ENCODE results near the gene TMC8.

Gene TMC8

GRCh38 chr17:78116411-78116810 lies 14.2 kb upstream of the TMC8 start:
- Mint-ChIP-seq H3K4me3 (no peak overlapping the region), H3K27me3 (no peaks in the 10 kb centered on the region), H3K9me3 (no peaks in the 10 kb centered on the region), H3K27ac (no peak overlapping the region), H3K4me1 (peaks cover 72% of the 10 kb centered on the region)
- DNase-seq: peak in 1 of 2 donors; percentile 7
- no peak for ATAC-seq

GRCh38 chr17:78117027-78117981 lies 13.3 kb upstream of the TMC8 start:
- Mint-ChIP-seq H3K9me3 (no peaks in the 10 kb centered on the region), H3K4me1 (peaks cover 79% of the 10 kb centered on the region), H3K27me3 (no peaks in the 10 kb centered on the region), H3K4me3 (peak overlapping the region in 1 of 2 donors; percentile 59), H3K27ac (peak overlapping the region in 1 of 2 donors; percentile 89)
- ATAC-seq (no peak), DNase-seq (peak in 1 of 2 donors; percentile 38)

GRCh38 chr17:78118801-78119241 lies 11.8 kb upstream of the TMC8 start:
- no peak for ATAC-seq
- Mint-ChIP-seq H3K27ac (no peak overlapping the region), H3K4me1 (peaks cover 79% of the 10 kb centered on the region), H3K9me3 (no peaks in the 10 kb centered on the region), H3K27me3 (no peaks in the 10 kb centered on the region), H3K4me3 (no peak overlapping the region)
- DNase-seq: no peak

- ATAC-seq (no peak), DNase-seq (no peak)
- H3K27ac Mint-ChIP-seq: peak overlapping the region; percentile 2 to 59
- H3K4me1 Mint-ChIP-seq: peaks cover 83% of the 10 kb centered on the region
- no peaks in the 10 kb centered on the region for H3K9me3 Mint-ChIP-seq
- peak overlapping the region; percentile 89 to 94 for H3K4me3 Mint-ChIP-seq
- no peaks in the 10 kb centered on the region for H3K27me3 Mint-ChIP-seq
Observed at GRCh38 chr17:78120537-78120936, 10.0 kb upstream of the TMC8 start.

DNA sequence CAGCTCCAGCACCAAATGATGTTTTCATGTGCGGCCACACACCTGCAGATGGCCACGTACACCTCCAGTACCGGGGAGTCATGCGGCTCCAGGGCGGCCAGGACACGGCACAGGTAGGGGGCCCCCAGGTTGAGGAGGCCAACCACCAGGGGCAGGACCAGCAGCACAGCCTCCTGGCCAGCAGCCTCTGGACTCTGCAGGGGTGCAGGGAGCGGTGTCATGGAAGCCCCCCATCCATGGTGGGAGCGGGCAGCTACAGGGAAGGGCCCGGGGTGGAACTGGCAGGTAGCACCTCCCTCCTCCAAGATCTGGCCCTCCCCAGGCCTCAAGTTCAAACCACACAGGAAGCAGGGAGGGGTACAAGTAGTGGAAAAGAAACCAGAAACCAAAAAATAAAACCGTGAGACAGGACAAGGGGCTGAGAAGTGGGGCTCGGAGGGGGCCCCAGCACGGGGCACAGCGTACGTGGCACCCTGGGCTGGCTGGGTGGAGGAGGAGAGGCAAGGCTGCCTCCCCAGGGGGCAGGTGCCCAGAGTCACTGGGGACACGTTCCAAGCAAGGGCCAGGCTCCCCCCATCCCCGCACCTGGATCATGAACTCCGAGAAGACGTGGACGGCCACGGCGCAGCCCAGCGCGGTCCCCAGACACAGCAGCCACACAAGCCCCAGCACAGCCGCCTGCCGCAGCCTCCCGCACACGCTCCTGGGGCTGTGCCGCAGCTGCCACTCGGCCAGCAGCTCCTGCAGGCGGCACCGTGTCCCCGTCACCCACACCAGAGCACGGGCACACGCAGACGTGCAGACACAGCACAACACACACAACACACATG lies 9.4 kb upstream of the TMC8 start:
- H3K27me3 Mint-ChIP-seq: no peaks in the 10 kb centered on the region
- peak; percentile 54 to 74 for DNase-seq
- H3K4me3 Mint-ChIP-seq: peak overlapping the region; percentile 89 to 94

GRCh38 chr17:78121801-78122215 lies 8.8 kb upstream of the TMC8 start:
- no peak for ATAC-seq
- no peak for DNase-seq
- Mint-ChIP-seq H3K9me3 (no peaks in the 10 kb centered on the region), H3K4me3 (peak overlapping the region; percentile 89 to 94), H3K27ac (peak overlapping the region; percentile 75 to 92), H3K4me1 (peaks cover 93% of the 10 kb centered on the region), H3K27me3 (no peaks in the 10 kb centered on the region)

More for the DNA sequence above, 9.4 kb upstream of the TMC8 start:
- no peaks in the 10 kb centered on the region for H3K9me3 Mint-ChIP-seq
- H3K27ac Mint-ChIP-seq: peak overlapping the region; percentile 75 to 92
- H3K4me1 Mint-ChIP-seq: peaks cover 89% of the 10 kb centered on the region
- ATAC-seq: peak; percentile 81

- ATAC-seq (no peak), DNase-seq (no peak)
- Mint-ChIP-seq H3K27me3 (no peaks in the 10 kb centered on the region), H3K27ac (peak overlapping the region in 1 of 2 donors; percentile 2), H3K4me1 (peaks cover 93% of the 10 kb centered on the region), H3K4me3 (peak overlapping the region; percentile 89 to 94), H3K9me3 (no peaks in the 10 kb centered on the region)
Observed at GRCh38 chr17:78122216-78122930, 8.2 kb upstream of the TMC8 start.

GRCh38 chr17:78122931-78123249 lies 7.7 kb upstream of the TMC8 start:
- no peaks in the 10 kb centered on the region for H3K27me3 Mint-ChIP-seq
- H3K4me1 Mint-ChIP-seq: peaks cover 91% of the 10 kb centered on the region
- ATAC-seq (no peak), DNase-seq (no peak)
- H3K4me3 Mint-ChIP-seq: peak overlapping the region; percentile 89 to 94
- H3K27ac Mint-ChIP-seq: peak overlapping the region in 1 of 2 donors; percentile 2
- no peaks in the 10 kb centered on the region for H3K9me3 Mint-ChIP-seq

- H3K27me3 Mint-ChIP-seq: no peaks in the 10 kb centered on the region
- H3K9me3 Mint-ChIP-seq: no peaks in the 10 kb centered on the region
- no peak for DNase-seq
- H3K4me3 Mint-ChIP-seq: peak overlapping the region; percentile 89 to 96
- H3K4me1 Mint-ChIP-seq: peaks cover 87% of the 10 kb centered on the region
- peak overlapping the region; percentile 7 to 60 for H3K27ac Mint-ChIP-seq
- no peak for ATAC-seq
Observed at GRCh38 chr17:78123258-78123929, 7.2 kb upstream of the TMC8 start.

DNA sequence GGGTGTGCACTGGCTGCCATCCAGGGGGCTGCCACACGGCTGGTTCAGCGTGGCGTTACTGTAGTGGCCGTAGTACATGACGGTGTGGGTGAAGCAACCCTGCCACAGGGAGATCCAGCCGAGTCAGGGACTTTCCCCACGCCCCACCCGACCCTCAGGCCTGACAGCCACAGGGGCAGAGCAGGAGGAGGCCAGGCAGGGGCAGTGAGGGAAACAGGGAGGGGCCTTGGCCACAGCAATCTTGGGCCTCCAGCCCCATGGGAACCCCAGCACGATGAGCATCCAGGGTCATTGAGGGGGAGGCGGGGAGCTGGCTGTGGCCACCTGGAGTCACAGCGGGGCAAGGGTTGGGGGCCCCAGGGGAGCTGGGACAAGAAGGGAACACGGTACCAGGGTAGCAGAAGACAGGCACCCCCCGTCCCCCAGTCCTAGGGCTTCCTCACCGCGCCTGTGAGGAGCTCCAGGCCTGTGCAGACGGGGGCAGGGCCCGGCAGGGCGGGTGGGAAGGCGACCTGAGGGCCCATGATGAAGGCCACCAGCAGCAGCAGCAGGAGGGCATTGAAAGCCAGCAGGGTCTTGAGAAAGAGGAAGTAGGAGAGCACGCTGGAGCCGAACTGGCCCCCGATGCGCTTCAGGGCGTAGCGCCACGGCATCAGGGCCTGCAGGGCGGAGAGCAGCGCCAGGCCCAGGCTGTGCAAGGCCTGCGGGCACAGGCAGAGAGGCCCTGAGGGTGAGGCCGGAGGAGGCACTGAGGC lies 6.3 kb upstream of the TMC8 start:
- Mint-ChIP-seq H3K4me3 (peak overlapping the region; percentile 57 to 96), H3K9me3 (no peaks in the 10 kb centered on the region), H3K27ac (peak overlapping the region in 1 of 2 donors; percentile 7), H3K4me1 (peaks cover 86% of the 10 kb centered on the region), H3K27me3 (no peaks in the 10 kb centered on the region)
- DNase-seq: peak in 1 of 2 donors; percentile 27
- ATAC-seq: no peak

DNA sequence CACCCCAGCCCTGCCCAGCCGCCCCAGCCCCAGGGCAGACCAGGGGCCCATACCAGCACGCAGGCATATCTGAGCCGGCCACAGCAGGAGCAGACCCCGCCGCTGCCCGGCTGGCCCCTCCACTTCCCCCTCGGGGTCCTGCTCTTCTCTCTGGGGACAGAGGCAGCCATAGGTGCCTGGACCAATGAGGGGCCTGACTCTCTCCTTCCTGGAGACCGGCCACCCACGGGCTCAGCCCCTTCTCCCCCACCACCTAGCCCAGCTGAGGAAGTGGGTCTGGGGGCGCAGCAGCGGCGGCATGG lies 5.8 kb upstream of the TMC8 start:
- Mint-ChIP-seq H3K4me3 (peak overlapping the region; percentile 92 to 96), H3K4me1 (peaks cover 88% of the 10 kb centered on the region), H3K27me3 (no peaks in the 10 kb centered on the region), H3K27ac (no peak overlapping the region), H3K9me3 (no peaks in the 10 kb centered on the region)
- ATAC-seq: no peak
- no peak for DNase-seq

GRCh38 chr17:78125138-78125913 lies 5.2 kb upstream of the TMC8 start:
- DNase-seq: peak in 1 of 2 donors; percentile 42
- Mint-ChIP-seq H3K27ac (peak overlapping the region in 1 of 2 donors; percentile 48), H3K9me3 (no peaks in the 10 kb centered on the region), H3K4me3 (peak overlapping the region; percentile 92 to 96), H3K4me1 (peaks cover 90% of the 10 kb centered on the region), H3K27me3 (no peaks in the 10 kb centered on the region)
- ATAC-seq: no peak

GRCh38 chr17:78125976-78126894 lies 4.3 kb upstream of the TMC8 start:
- Mint-ChIP-seq H3K4me3 (peak overlapping the region; percentile 92 to 96), H3K9me3 (no peaks in the 10 kb centered on the region), H3K4me1 (peaks cover 87% of the 10 kb centered on the region), H3K27me3 (no peaks in the 10 kb centered on the region), H3K27ac (peak overlapping the region; percentile 33 to 48)
- DNase-seq (no peak), ATAC-seq (no peak)
